Uterus (tissue), 2 donors: ENCODE measurements around the gene REL.

Source experiments
- POLR2A ChIP-seq, 2 donors: fragments of 450-650 bp; IDR thresholded peaks; one replicate each; pipeline ENCODE4 v1.6.1; 2016; ENCODE audit warnings: antibody characterized with exemption in 2 of 2, mild to moderate bottlenecking in 1 of 2, moderate library complexity in 1 of 2
- TF ChIP-seq, protein P1 (sequence below), 4 experiments: fragments of 200-600 bp in 2 of 4; fragments of 450-650 bp in 2 of 4; sonication (generic) in 2 of 4; IDR thresholded peaks; one replicate each; pipeline ENCODE4 v1.5.1; 2016 to 2019; ENCODE audit warnings: antibody characterized with exemption in 4 of 4, mild to moderate bottlenecking in 2 of 4, moderate library complexity in 1 of 4

GRCh38 chr2:60907329-60907728 is 26.0 kb downstream of the REL start:
- TF ChIP-seq, protein P1, sequence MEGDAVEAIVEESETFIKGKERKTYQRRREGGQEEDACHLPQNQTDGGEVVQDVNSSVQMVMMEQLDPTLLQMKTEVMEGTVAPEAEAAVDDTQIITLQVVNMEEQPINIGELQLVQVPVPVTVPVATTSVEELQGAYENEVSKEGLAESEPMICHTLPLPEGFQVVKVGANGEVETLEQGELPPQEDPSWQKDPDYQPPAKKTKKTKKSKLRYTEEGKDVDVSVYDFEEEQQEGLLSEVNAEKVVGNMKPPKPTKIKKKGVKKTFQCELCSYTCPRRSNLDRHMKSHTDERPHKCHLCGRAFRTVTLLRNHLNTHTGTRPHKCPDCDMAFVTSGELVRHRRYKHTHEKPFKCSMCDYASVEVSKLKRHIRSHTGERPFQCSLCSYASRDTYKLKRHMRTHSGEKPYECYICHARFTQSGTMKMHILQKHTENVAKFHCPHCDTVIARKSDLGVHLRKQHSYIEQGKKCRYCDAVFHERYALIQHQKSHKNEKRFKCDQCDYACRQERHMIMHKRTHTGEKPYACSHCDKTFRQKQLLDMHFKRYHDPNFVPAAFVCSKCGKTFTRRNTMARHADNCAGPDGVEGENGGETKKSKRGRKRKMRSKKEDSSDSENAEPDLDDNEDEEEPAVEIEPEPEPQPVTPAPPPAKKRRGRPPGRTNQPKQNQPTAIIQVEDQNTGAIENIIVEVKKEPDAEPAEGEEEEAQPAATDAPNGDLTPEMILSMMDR (IDR thresholded peaks at IDR 0.05) = no peak
- TF ChIP-seq POLR2A (IDR thresholded peaks at IDR 0.05) = no peak
